HG02884 (cell line): ENCODE measurements around the gene SMYD4.
"Not testable (repeated sequence)": the region's sequence is repeated elsewhere in the genome, so short reads cannot be mapped to it uniquely, and the experiment has no call there.

ENCODE experiments used
- ATAC-seq: cut with Tn5 transposase; IDR thresholded peaks from one replicate; pipeline ENCODE4 v1.9.1; 2021; ENCODE audit warnings: mild to moderate bottlenecking, moderate library complexity; ENCODE audit not compliant: unreplicated experiment

SMYD4 gene

GRCh38 chr17:1834380-1835149 lies 4.9 kb upstream of the SMYD4 start:
- no peak for ATAC-seq

GRCh38 chr17:1830288-1830687 lies 586 bp upstream of the SMYD4 start:
- ATAC-seq: no peak

GRCh38 chr17:1829216-1829591 lies 498 bp downstream of the SMYD4 start:
- ATAC-seq: no peak

GRCh38 chr17:1820528-1821252 lies 9.0 kb downstream of the SMYD4 start:
- no peak for ATAC-seq

- ATAC-seq: no peak
Observed at GRCh38 chr17:1813088-1813487, 16.6 kb downstream of the SMYD4 start.

- ATAC-seq: no peak
Observed at GRCh38 chr17:1810450-1811103, 19.1 kb downstream of the SMYD4 start.

GRCh38 chr17:1809815-1810214 lies 19.9 kb downstream of the SMYD4 start:
- not testable (repeated sequence) for ATAC-seq

- ATAC-seq: no peak
Observed at GRCh38 chr17:1808644-1809043, 21.1 kb downstream of the SMYD4 start.

GRCh38 chr17:1807890-1808289 lies 21.8 kb downstream of the SMYD4 start:
- ATAC-seq: no peak

- ATAC-seq: no peak
Observed at GRCh38 chr17:1803280-1803679, 26.4 kb downstream of the SMYD4 start.

GRCh38 chr17:1802429-1802828 lies 27.3 kb downstream of the SMYD4 start:
- ATAC-seq: no peak

GRCh38 chr17:1800712-1801111 lies 29.0 kb downstream of the SMYD4 start:
- ATAC-seq: no peak

- ATAC-seq: no peak
Observed at GRCh38 chr17:1800240-1800639, 29.5 kb downstream of the SMYD4 start.

- not testable (repeated sequence) for ATAC-seq
Observed at GRCh38 chr17:1797846-1798245, 31.9 kb downstream of the SMYD4 start.

GRCh38 chr17:1797323-1797722 lies 32.4 kb downstream of the SMYD4 start:
- no peak for ATAC-seq

- no peak for ATAC-seq
Observed at GRCh38 chr17:1796800-1797199, 32.9 kb downstream of the SMYD4 start.

- no peak for ATAC-seq
Observed at GRCh38 chr17:1793447-1793806, 36.3 kb downstream of the SMYD4 start.

GRCh38 chr17:1792495-1793446 lies 36.9 kb downstream of the SMYD4 start:
- ATAC-seq: no peak

GRCh38 chr17:1789936-1790335 lies 39.8 kb downstream of the SMYD4 start:
- ATAC-seq: no peak

- no peak for ATAC-seq
Observed at GRCh38 chr17:1787301-1787902, 42.3 kb downstream of the SMYD4 start.
